NCI-H146 treated with DMSO at 0.1 percent for 48 hours (cell line): ENCODE measurements around the gene MCM6.

Experiments used
- DNase-seq: peaks from one replicate; lab custom pipeline; 2025; ENCODE audit not compliant: unreplicated experiment; lab: John Stamatoyannopoulos, UW

MCM6 gene

DNA sequence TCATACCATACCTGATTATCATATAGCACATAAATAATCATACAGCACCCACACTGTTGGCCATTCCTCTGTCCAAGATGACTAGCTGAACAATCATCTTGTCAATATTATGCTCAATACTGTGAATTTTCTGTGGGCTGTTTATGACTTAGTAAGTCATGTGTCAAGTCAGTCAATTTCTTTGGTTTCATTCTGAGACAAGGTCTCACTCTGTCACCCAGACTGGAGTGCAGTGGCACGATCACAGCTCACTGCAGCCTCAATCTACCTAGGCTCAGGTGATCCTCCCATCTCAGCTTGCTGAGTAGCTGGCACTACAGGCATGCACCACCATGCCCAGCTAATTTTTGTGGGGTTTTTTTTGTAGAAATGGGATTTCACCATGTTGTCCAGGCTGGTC, 5.7 kb downstream of the MCM6 start:
- no peak for DNase-seq

DNA sequence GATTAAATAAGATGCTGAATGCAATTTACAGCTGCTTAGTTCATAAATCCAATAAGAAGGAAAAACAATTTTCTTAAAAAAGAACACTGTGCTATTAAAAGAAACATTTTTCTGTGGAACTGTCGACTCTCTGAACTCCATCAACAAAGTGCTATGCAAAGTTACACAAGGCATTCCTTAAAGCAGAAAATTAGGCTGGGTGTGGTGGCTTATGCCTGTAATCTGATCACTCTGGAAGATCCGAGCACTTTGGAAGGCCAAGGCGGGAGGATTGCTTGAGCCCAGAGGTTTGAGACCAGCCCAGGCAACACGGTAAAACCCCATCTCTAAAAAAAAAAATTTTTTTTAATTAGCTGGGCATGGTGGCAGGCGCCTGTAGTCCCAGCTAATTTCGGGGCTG, 13.0 kb downstream of the MCM6 start:
- DNase-seq: no peak

DNA sequence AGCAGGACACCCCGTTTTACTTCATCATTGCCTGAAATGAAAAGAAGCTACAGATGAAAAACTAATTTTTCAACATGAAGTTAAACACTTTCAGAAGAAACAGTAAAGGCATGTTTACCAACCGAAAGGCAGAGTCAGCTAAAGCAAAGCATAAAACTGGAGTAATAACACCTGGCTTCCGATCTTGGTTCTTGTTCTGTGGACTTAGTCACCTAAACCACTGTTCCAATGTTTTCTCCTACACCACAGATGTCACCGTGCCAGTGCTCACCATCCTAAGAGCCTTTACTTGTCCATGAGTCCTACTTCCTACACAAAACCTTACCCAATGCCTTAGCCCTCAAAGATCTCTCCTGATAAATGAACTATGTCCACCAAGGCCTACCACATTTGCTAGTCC, 13.5 kb downstream of the MCM6 start:
- no peak for DNase-seq

DNA sequence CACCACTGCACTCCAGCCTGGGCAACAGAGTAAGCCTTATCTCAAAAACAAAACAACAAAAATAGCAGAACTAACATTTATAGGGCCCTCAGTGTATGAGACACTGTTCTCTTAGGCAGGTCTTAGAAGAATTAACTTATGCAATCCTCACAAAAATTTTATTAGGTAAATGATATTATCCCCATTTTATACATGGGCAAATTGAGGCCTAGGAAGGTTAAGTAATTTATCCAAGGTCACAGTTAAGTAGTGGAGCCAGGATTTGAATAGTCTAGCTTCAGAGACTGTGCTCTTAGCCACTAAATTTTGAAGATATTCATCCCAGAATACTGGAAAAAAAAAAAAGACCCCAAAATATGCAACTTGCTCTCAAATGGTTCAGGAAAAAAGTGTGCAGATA, 22.8 kb downstream of the MCM6 start:
- no peak for DNase-seq

DNA sequence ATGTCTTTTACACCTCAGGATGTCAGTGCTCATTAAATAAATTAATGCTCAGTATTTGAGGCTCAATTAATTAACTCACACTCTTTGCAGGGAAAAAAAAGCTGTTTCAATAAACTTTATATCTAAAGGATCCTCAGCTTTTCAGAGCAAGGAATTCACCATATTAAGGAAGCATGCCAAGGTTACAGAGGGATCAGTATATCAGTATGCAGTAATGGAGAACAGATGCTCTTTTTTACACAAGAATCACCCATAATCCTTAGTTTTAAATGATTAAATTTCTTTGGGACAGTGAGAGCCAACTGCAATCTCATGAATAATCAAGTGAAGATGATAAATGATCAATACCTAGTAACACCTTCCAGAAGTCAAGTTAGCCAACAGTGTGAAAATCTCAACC, 24.4 kb downstream of the MCM6 start:
- no peak for DNase-seq

DNA sequence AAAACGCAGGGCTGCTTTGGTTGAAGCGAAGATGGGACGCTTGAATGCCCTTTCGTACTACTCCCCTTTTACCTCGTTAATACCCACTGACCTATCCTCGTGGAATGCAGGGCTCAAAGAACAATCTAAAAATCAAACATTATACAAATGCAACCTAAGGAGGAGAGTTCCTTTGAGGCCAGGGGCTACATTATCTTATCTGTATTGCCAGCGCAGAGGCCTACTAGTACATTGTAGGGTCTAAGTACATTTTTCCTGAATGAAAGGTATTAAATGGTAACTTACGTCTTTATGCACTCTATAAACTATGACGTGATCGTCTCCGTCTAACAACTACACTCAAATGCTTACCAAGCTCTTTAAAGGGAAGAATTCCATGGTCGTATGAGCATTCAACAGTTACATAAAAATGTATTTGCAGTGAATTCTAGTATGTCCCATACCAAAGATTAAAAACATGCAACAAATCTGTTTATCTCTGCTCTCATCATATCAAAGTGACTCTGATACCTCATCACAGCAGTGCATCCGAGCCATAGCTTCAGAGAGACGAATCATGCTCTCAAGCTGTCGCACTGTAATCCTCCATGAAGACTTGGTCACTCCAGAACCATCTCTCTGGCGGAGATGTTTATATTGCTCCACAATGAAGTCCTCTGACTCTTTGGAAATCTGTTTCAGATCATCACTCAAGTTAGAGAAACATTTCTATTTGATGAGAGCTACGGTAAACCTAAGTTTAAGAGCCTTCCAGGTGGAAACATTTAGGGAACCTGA, 25.2 kb downstream of the MCM6 start:
- no peak for DNase-seq

DNA sequence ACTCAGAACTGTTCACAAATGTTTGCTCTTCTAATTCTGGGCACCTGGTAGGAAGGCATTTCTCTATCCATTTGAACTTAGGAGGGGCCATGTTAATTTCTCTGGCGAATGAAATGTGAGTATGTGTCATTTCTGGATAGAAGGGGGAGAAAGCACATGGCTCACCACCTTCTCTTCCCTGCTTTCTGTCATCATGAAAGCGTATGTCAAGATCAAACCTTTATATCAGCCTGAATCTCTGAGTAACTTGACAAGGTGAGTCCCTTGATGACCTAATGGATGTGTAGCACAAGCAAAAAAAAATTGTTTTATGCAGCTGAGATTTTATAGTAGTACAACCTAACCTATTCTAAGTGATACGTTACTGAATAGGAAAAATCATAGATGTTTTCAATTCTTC, 27.2 kb downstream of the MCM6 start:
- DNase-seq: no peak

DNA sequence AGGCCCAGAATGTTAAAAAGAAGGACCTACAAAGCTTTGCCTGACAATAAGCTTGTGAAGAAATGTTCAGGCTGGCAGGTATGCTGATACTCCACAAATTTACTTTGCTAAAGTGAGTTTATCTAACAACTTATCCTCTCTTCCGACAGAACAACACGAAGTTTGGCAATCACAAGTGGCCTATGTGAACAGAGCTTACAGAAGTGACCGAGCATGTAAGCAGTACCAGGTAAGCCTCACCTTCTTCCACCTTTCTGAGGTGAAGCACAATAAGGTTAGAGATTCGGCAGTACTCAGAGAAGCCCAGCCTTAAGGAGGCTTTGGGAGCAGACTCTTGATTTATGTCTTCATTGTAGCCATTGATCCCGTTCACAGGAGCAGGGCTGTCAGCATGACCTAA, 30.2 kb downstream of the MCM6 start:
- DNase-seq: no peak

DNA sequence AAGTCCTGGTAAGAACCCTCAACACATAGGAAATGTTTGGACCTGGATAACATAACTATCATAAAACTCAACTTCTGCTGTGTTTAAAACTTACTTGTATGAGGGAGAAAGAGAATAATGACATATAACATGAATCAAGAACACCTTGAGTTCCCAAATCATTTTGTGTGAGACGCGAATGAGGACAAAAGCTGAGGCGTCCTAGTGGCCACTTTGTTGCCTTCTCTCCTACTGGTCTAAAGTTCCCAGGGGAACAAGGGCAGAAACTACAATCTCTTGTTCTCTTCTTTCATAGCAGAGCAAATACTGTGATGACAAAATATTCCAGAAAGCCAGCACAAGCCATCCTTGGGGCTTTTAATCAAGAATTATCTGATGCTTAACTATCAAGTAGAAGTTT, 31.0 kb downstream of the MCM6 start:
- DNase-seq: no peak

DNA sequence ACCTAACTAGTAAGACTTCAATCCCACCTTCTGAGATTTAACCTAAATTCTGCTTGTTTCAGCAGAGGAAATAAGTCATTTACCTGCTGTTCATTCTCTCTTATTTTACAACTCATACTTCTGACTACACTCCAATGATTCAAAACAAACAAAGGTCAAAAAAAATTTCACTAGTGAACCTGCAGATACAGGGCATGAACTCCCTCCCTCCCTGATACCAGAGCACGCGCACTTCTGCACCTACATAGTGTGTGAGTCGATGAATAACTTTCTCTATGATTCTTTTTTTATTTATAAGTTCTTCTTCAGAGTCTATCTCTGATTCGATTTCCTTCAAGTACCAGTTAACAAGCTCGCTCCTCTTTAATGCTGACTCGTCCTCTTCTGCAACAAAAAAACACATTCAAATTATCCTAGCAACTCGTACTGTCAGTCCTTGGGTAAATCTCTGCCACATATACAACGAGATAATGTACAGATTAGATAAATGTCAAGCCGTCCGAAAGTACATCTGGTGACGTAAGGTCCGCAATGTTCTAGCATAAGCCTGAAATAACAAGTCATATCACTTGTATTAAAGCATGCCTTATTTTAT, 31.8 kb downstream of the MCM6 start:
- DNase-seq: no peak

DNA sequence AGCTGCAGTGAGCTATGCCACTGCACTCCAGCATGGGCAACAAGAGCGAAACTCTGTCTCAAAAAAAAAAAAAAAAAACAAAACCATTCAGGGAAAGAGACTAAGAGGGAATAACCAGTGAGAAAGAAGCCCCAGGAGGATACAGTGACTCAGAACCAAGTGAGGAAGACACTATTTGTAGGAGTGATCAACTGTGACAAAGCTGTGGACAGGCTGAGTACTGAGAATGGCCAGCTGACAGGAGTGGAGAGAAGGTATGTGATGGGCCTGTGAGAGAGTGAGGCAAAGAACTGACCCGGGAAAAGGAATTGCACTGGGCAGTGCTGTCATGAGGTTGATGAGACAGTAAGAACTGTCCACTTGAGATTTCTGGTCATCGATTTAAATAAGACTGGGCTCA, 32.6 kb downstream of the MCM6 start:
- no peak for DNase-seq

DNA sequence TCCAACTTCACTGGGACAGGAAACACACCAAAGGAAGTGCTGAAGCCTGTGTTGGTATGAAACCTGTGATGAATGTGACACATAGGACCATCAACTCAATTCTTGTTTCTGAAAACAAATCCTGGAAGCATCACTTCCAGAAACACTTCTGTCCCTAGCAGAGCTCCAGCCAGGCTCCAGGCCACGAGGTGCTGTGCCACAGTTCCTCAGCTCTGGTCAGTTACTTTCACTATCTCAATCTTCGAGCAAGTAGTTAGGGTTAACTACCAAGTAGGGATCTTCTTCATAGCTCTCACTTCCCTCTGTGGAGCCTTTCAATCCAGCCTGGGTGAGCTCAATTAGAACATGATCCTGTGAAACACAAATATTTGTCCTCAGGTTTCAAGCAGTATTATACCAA, 35.6 kb downstream of the MCM6 start:
- DNase-seq: no peak

DNA sequence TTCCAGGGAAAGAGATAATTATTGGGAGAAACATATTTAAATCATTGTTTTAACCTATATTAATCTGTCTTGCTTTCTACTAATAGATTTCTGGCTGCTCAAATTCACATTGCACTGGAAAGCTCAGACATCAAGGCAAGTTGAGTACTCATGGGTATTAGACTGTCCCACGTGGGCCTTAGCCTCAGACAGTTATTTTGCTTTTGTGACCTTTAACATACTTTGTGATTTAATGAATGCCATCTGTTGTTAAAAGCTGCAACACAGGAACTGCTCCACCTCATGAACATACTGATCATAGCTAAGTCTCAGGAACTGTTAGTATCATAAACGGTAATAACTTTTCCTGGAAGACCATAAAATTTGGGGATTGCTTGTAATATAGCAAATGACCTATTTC, 36.5 kb downstream of the MCM6 start:
- no peak for DNase-seq

DNA sequence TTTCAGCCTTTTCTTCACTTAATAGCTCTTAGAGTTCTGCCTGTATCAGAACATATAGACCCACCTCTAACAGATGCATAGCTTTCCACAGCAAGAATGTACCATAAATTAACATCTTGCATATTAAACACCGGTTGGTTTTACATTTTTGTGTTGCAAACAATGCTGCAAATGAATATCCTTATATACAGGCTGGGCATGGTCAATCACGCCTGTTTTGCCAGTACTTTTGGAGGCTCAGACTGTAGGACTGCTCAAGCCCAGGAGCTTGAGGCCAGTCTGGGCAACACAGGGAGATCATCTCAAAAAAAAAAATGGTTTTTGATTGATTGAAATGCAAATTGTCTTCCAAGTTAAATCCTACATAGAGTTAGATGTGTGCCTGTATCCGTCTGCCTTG, 37.7 kb downstream of the MCM6 start:
- no peak for DNase-seq

DNA sequence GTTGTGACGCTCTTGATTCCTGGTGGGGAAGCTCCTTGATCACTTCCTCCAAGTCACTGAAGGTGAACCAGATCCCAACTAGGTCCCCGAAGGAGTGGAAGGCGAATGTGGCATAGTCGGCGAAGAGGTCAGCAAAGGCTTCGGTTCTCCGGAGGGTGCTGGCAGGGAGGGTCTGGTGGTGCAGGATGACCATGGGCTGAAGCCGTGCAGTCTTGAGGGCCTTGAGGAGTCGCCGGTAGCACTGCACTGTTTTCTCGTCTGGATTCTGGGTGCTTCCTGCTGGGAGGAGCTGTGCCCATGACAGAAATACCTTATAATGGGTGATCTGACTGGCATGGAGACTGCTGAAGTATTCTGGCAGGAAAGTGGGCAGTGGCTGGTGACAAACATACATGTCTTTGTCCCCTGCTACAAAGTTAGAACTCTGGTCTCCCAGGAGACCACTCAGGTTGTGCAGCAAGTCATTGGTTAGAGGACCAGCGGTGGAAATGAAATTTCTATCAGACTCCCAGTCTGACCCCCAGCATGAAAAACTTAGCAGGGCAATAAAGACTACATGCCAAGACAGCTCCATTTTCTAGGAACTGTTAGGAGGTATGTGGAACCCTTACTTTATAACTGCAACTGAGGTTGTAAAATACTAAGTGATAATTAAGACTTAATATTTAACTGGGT, 39.5 kb downstream of the MCM6 start, which contains the start of gene LCT:
LCT (minus strand) TSS at position 589 of the 675 bp plus-strand sequence; CDS start at position 574, 15 bp downstream.
- no peak for DNase-seq

DNA sequence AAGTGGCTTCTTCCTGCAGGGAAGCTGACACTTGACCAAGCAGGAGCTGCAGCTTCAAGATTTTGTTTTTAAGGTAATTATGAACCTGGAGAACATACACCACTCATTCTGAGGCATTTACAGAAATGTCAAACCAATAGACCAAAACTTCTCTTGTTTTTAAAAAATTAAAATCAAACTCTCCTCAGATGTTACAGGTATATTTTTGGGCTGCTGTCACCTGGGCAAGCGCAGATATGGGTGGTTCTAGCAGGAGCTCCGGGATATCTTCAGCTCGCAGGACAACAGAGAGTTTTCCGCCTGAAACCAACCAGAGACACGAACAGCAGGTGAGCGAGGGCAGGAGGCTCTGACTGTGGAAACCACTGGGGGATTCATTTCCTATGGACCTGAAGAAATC, 43.4 kb downstream of the MCM6 start:
- no peak for DNase-seq

DNA sequence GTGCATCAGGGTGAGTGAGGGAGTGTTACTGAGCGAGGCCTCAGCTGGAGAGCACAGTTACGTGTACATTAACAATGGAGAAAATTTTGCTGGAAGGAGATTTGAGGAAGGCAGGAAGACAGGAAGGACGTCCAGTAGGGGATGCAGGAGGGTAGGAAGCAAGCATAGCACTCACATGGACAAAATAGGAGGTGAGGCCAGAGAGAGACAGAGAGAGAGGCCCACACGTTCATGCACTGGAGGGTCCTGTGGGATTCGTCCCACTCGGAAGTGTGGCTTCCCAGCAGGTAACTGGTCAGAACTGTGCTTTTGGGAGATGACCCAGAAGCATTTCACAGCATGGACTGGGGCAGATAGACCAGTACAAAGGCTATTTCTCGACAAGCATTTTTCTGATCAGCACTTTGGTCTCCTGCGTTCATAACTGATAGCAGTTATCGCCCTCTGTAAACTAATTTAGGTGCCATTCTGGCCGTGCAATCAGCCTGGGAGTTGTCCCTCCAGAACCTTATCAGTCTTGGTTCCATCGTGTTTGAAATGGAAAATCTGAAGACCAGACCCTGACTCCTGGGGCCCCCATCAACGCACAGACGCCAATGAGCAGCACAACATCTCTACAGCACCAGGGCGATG, 44.9 kb downstream of the MCM6 start:
- no peak for DNase-seq

DNA sequence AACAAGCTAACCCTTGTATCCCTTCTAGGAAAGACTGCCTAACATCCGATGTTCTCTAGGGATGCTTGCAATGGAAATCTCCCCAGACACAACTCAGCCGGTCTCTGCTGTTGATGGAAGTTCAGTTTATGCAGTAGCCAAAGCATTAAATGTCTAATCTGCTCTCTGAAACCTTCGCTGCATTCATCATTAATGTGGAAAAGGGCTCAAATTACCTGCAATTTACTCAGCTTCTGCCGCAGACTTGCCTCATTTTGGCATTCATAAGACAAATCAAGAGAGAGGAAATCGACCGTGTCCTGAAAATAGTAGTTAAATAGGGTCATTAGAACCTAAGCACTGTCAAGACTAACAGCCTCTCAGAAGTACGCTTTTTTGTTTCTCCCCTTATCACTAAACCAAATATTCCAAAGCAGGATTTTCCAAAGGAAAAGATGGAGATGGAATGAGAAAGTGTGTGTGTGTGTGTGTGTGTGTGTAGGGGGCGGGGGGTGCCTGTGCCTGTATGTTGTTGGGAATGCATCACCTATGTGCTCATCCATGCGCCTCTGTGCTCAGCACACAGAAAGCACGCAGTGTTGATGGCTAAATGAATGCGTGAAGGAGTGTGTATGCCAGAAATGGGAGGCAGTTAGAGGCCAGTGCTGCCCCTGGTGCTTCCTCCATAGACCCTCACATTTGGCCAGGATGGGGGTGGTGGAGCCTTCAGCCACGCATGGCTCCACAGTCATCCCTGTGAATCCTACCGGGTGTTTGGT, 46.7 kb downstream of the MCM6 start:
- DNase-seq: peak; percentile 94

DNA sequence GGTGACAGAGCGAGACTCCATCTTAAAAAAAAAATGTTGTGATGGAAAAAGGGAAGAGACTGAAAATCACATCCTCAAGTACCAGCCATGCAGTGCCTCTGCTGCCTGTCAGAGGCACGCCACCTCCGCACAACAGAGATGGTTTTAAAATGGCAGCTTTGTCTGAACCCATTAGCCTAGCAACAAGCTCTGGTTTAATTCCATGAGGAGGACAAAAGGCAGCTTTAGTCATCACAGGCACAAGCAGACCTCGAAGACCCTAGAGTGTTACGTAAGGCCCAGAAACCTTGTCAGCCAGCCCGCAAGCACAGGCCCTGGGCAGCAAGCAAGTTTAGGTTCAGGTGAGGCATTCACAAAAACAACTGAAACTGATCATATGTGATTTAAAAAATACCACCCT, 49.7 kb downstream of the MCM6 start:
- no peak for DNase-seq

DNA sequence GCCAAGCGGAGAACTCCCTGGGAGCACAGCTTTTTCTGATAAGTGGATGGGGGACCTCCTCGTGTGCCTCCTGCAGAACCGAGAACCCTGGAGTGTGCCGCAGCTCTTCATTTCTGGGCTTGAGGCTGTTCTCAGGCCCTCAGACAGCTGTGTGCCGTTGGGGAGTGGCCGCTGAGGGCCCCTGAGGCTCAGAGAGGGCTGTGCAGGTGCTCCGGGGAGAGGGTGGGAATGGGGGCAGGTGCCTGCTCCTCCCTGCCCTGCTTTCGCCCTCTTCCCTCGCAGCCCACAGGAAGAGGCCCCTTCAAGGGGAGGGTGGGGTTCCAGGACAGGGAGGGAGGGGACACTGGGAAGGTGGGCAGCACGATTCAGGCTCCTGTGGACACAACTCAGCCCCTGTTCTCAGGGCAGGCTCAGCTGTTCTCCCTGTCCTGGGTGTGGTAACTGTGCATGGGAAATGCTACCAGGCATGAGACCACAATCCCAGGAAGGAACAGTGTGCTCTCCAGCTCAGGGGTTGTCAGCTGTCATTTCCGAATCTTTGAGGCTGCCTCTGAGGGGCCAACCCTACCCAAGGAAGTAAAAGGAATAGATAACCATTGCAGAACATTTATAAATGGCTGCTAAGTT, 50.6 kb downstream of the MCM6 start:
- DNase-seq: no peak

DNA sequence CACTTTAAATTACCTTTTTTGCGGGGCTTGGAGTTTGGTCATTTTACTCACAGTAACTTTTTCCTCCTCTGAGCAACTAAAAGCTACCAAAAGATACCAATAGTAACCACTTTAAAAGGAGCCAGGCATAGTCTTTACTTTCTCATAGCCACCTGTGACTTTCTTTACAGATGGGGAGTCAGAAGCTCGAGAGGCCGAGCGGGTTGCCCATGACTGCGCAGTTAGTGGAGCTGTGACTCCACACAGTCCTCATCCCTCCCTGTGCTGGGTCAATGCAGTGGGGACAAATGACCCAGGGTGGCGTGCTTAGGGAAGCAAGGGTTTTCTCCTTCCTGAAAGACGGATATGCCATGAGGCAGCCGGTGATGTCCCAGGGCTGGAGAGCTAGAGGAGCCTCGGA, 51.1 kb downstream of the MCM6 start:
- DNase-seq: no peak
